H1 (cell line): ENCODE results near the gene TMPRSS3. TPM values are rescaled to one million over a fixed set of nuclear protein-coding genes. Genes with fewer than 3 reads are reported as not detected.
A peak's percentile ranks its signal among the peaks of the same experiment; 100 is the strongest.

ENCODE experiments used
- CTCF ChIA-PET: fragments of 300-600 bp; sonication (Branson Sonifier 250); formaldehyde crosslinking; loops from one replicate; lab custom pipeline; 2021; ENCODE audit not compliant: partially characterized antibody; lab: Charles Lee
- POLR2A ChIA-PET: fragments of 300-600 bp; sonication (Branson Sonifier 250); formaldehyde crosslinking; loops from one replicate; lab custom pipeline; 2021; ENCODE audit warnings: inconsistent platforms; ENCODE audit not compliant: partially characterized antibody; lab: Charles Lee
- DNase-seq, 2 experiments: peaks; one replicate each; pipeline versions ENCODE4 v3.0.0 to v3.0.0-alpha.2; 2010 to 2022; ENCODE audit warnings: low spot score in 2 of 2, low read depth in 1 of 2, mixed read lengths in 1 of 2
- FAIRE-seq: peaks from 2 replicates; lab custom pipeline; 2011; peaks lifted over from hg19 to GRCh38; lab: Jason Lieb, UNC
- H2AFZ ChIP-seq: 2 replicates; pipeline ENCODE4 v1.8.1; 2012; ENCODE audit warnings: low read length, inconsistent platforms
- H2AK5ac ChIP-seq: 2 replicates; pipeline ENCODE4 v1.6.1; 2013; ENCODE audit warnings: low read depth, low read length
- H2BK120ac ChIP-seq: replicated peaks from 2 replicates; pipeline ENCODE3; 2013; ENCODE audit warnings: low read depth, low read length, inconsistent platforms
- H2BK12ac ChIP-seq: 2 replicates; pipeline ENCODE4 v1.6.1; 2013; ENCODE audit warnings: low read depth, low read length
- H2BK15ac ChIP-seq: 2 replicates; pipeline ENCODE4 v1.6.1; 2013; ENCODE audit warnings: low read length
- H2BK20ac ChIP-seq: 2 replicates; pipeline ENCODE4 v1.6.1; 2013; ENCODE audit warnings: low read length
- H2BK5ac ChIP-seq: 2 replicates; pipeline ENCODE4 v1.6.1; 2013; ENCODE audit warnings: low read depth, low read length
- H3K14ac ChIP-seq: 2 replicates; pipeline ENCODE4 v1.6.1; 2013; ENCODE audit warnings: inconsistent platforms; ENCODE audit not compliant: insufficient read length
- H3K18ac ChIP-seq: 2 replicates; pipeline ENCODE4 v1.6.1; 2013; ENCODE audit warnings: low read length; ENCODE audit errors: extremely low read depth
- H3K23ac ChIP-seq: 2 replicates; pipeline ENCODE4 v1.6.1; 2013; ENCODE audit warnings: inconsistent platforms; ENCODE audit not compliant: insufficient read length
- H3K23me2 ChIP-seq: 2 replicates; pipeline ENCODE4 v1.6.1; 2013; ENCODE audit warnings: low read depth, low read length
- H3K27ac ChIP-seq: 2 replicates; pipeline ENCODE4 v1.6.1; 2011; ENCODE audit warnings: low read depth, low read length, inconsistent platforms
- H3K27me3 ChIP-seq, 4 experiments: replicated peaks in 1 of 4; 1 replicate in 1 of 4; 2 replicates in 3 of 4; pipeline versions ENCODE4 v1.6.1 to v1.8.1; 2011 to 2013; ENCODE audit warnings: low read length in 3 of 4, mild to moderate bottlenecking in 3 of 4, inconsistent platforms in 2 of 4, mixed read lengths in 2 of 4, moderate library complexity in 1 of 4; ENCODE audit not compliant: control insufficient read depth in 3 of 4, insufficient read depth in 3 of 4; ENCODE audit errors: extremely low read depth in 1 of 4
- H3K36me3 ChIP-seq, 4 experiments: 2 replicates each; pipeline versions ENCODE4 v1.6.1 to v1.8.1; 2011 to 2013; ENCODE audit warnings: mild to moderate bottlenecking in 4 of 4, low read length in 3 of 4, moderate library complexity in 2 of 4, control low read depth in 1 of 4, inconsistent platforms in 1 of 4; ENCODE audit not compliant: insufficient read depth in 4 of 4, control insufficient read depth in 2 of 4
- H3K4ac ChIP-seq: replicated peaks from 2 replicates; pipeline ENCODE3; 2013; ENCODE audit warnings: low read length, low read depth, mixed read lengths, inconsistent platforms; ENCODE audit not compliant: insufficient read length
- H3K4me1 ChIP-seq, 4 experiments: replicated peaks in 1 of 4; 1 replicate in 1 of 4; 2 replicates in 3 of 4; pipeline versions ENCODE4 v1.6.1 to v1.8.1; 2011 to 2013; ENCODE audit warnings: low read length in 3 of 4, inconsistent platforms in 2 of 4, mixed read lengths in 1 of 4; ENCODE audit not compliant: insufficient read depth in 4 of 4, control insufficient read depth in 3 of 4
- H3K4me2 ChIP-seq, 2 experiments: 2 replicates each; pipeline versions ENCODE4 v1.6.1 to v1.8.1; 2011 to 2013; ENCODE audit warnings: low read depth in 2 of 2, low read length in 2 of 2, control low read depth in 1 of 2, inconsistent platforms in 1 of 2, mild to moderate bottlenecking in 1 of 2; ENCODE audit not compliant: insufficient read depth in 1 of 2
- H3K4me3 ChIP-seq, 4 experiments: fragments of 200-600, 300-600 bp in 1 of 4; sonication (generic), shearing (Covaris generic), sonication (Bioruptor Twin) in 1 of 4; 2 replicates each; pipeline versions ENCODE4 v1.5.1 to v1.8.1; 2011 to 2016; ENCODE audit warnings: low read length in 4 of 4, low read depth in 3 of 4, control low read depth in 2 of 4, inconsistent platforms in 2 of 4, mild to moderate bottlenecking in 2 of 4, mixed read lengths in 1 of 4, moderate library complexity in 1 of 4; ENCODE audit not compliant: insufficient read depth in 2 of 4; ENCODE audit errors: extremely low read depth in 1 of 4
- H3K56ac ChIP-seq: replicated peaks from 2 replicates; pipeline ENCODE3; 2013; ENCODE audit warnings: low read depth, mild to moderate bottlenecking, mixed read lengths, low read length, inconsistent platforms; ENCODE audit not compliant: insufficient read length
- H3K79me1 ChIP-seq: 2 replicates; pipeline ENCODE4 v1.6.1; 2013; ENCODE audit warnings: low read depth, low read length, control low read depth
- H3K79me2 ChIP-seq, 2 experiments: 2 replicates each; pipeline versions ENCODE4 v1.6.1 to v1.8.1; 2012 to 2013; ENCODE audit warnings: low read length in 2 of 2, mild to moderate bottlenecking in 2 of 2, inconsistent platforms in 1 of 2; ENCODE audit not compliant: insufficient read depth in 2 of 2, control insufficient read depth in 1 of 2
- H3K9ac ChIP-seq, 4 experiments: replicated peaks in 1 of 4; 1 replicate in 1 of 4; 2 replicates in 3 of 4; pipeline versions ENCODE4 v1.6.1 to v1.8.1; 2011 to 2013; ENCODE audit warnings: low read depth in 3 of 4, low read length in 3 of 4, control low read depth in 2 of 4, mild to moderate bottlenecking in 2 of 4, moderate library complexity in 2 of 4, inconsistent platforms in 1 of 4; ENCODE audit errors: extremely low read depth in 1 of 4
- H3K9me3 ChIP-seq, 2 experiments: 2 replicates each; pipeline versions ENCODE4 v1.6.1 to v1.8.1; 2012 to 2013; ENCODE audit warnings: mild to moderate bottlenecking in 2 of 2, moderate library complexity in 2 of 2, control low read depth in 1 of 2, inconsistent platforms in 1 of 2, low read depth in 1 of 2, low read length in 1 of 2, mixed read lengths in 1 of 2; ENCODE audit not compliant: insufficient read depth in 2 of 2
- H4K20me1 ChIP-seq, 2 experiments: replicated peaks in 1 of 2; 2 replicates each; pipeline versions ENCODE3 to v1.8.1; 2011 to 2013; ENCODE audit warnings: inconsistent platforms in 2 of 2, low read length in 2 of 2, mild to moderate bottlenecking in 1 of 2; ENCODE audit not compliant: insufficient read depth in 2 of 2, control insufficient read depth in 1 of 2
- H4K5ac ChIP-seq: 2 replicates; pipeline ENCODE4 v1.6.1; 2013; ENCODE audit warnings: low read length, low read depth, mixed read lengths, inconsistent platforms; ENCODE audit not compliant: insufficient read length
- H4K8ac ChIP-seq: 2 replicates; pipeline ENCODE4 v1.8.0; 2013; ENCODE audit warnings: mild to moderate bottlenecking, moderate library complexity, low read length, inconsistent platforms; ENCODE audit not compliant: insufficient read depth; ENCODE audit errors: extremely low read depth
- H4K91ac ChIP-seq: replicated peaks from 2 replicates; pipeline ENCODE3; 2013; ENCODE audit warnings: low read length, mixed read lengths, inconsistent platforms; ENCODE audit not compliant: insufficient read length
- CHD1 ChIP-seq: IDR thresholded peaks from 2 replicates; pipeline ENCODE4 v1.6.1; 2012; ENCODE audit warnings: low read depth, low read length, improper control_type of control experiment
- GABPA ChIP-seq: IDR thresholded peaks from 2 replicates; pipeline ENCODE4 v1.6.1; 2011; ENCODE audit warnings: mild to moderate bottlenecking, low read length, moderate library complexity, borderline replicate concordance; ENCODE audit not compliant: insufficient read depth
- HDAC6 ChIP-seq: IDR thresholded peaks from one replicate; pipeline ENCODE4 v1.7.1; 2012; ENCODE audit warnings: low read depth, mild to moderate bottlenecking, inconsistent platforms, low read length, moderate library complexity
- POLR2A ChIP-seq, 2 experiments: IDR thresholded peaks; 1 replicate in 1 of 2; 2 replicates in 1 of 2; pipeline ENCODE4 v1.6.1; 2011; ENCODE audit warnings: low read depth in 2 of 2, low read length in 2 of 2, mild to moderate bottlenecking in 2 of 2; ENCODE audit errors: control extremely low read depth in 1 of 2
- RXRA ChIP-seq: IDR thresholded peaks from 2 replicates; pipeline ENCODE4 v1.6.1; 2011; ENCODE audit warnings: low read depth, mild to moderate bottlenecking, low read length, moderate library complexity; ENCODE audit not compliant: insufficient read depth
- SUZ12 ChIP-seq: fragments of 200-600 bp; sonication (generic); IDR thresholded peaks from 2 replicates; pipeline ENCODE4 v1.6.1; 2012; ENCODE audit warnings: mild to moderate bottlenecking, inconsistent platforms, low read length, moderate library complexity, mixed read lengths
- ZNF274 ChIP-seq: IDR thresholded peaks from 2 replicates; pipeline ENCODE4 v1.7.0; 2012; ENCODE audit warnings: low read length, borderline replicate concordance; ENCODE audit errors: extremely low read depth
- WGBS, 2 experiments: shearing (Covaris generic) in 1 of 2; methylation state at CpG; one replicate each; pipeline versions ENCODE4 v1.1.6 to v1.1.7; 2013 to 2015; ENCODE audit warnings: low lambda C conversion rate in 2 of 2, mixed read lengths in 2 of 2, inconsistent platforms in 1 of 2, low coverage in 1 of 2, missing lambda C conversion rate in 1 of 2; ENCODE audit not compliant: insufficient replicate concordance in 2 of 2, insufficient coverage in 1 of 2, insufficient read length in 1 of 2; ENCODE audit errors: extremely low coverage in 1 of 2, missing lambda C conversion rate in 1 of 2; 5-methylcytosine and 5-hydroxymethylcytosine counted together
- polyA plus RNA-seq, 7 experiments: library from polyadenylated mRNA; depleted of rRNA in 3 of 7; stranded (reverse) in 5 of 7; unstranded in 2 of 7; fragments of >200 nt in 5 of 7; fragments of 200-250 nt in 2 of 7; gene quantifications; 1 replicate in 5 of 7; 2 replicates in 1 of 7; 4 replicates in 1 of 7; pipeline versions ENCODE4 v1.2.1 to v1.2.3, GENCODE V29; 2011 to 2013; ENCODE audit warnings: missing spikeins in 2 of 7, mixed read lengths in 2 of 7
- total RNA-seq: library from RNA; stranded (reverse); fragmentation: NEBNext Ultra II Directional; extraction: Animal tissue kit (Norgen Biotek cat#: 25700); gene quantifications from 2 replicates; pipeline ENCODE4 v1.2.1, GENCODE V29; 2021

TMPRSS3 gene
- total and polyA plus RNA-seq, 2 of the 8 experiments (the other 6 are each of a cell fraction or from before 2014, with no cell fraction given), result 0.38 TPM; not detected in 1

- no peak overlapping the region for H3K23ac ChIP-seq
- ChIA-PET POLR2A (no interaction called here), CTCF (interaction anchor here (0.6 to 11.6 kb wide), 8 partner anchors 22 to 195 kb away, joined by 3 to 137 read pairs (median 6); partner anchors contain the start of gene TFF3)
- no peak overlapping the region for H3K14ac ChIP-seq
- no peak overlapping the region for H2BK5ac ChIP-seq
- DNase-seq (peak in 1 of 2 experiments; percentile 39), FAIRE-seq (no peak)
- H2BK20ac ChIP-seq, result no peak overlapping the region
- H3K23me2 ChIP-seq, result no peaks in the 10 kb centered on the region
- no peaks in the 10 kb centered on the region for H3K9me3 ChIP-seq
- peaks cover 0 to 13% (median 4%) of the 10 kb centered on the region in 4 experiments; a peak in 6 of 7 replicates for H3K4me1 ChIP-seq
- no peaks in the 10 kb centered on the region for H3K79me1 ChIP-seq
- no peaks in the 10 kb centered on the region for H3K27me3 ChIP-seq
- no peak overlapping the region for H2BK15ac ChIP-seq
- H2AK5ac ChIP-seq, result no peak overlapping the region
- no peak overlapping the region for H2BK120ac ChIP-seq
- H3K4me2 ChIP-seq, result no peak overlapping the region
- 88% methylated on average over 24 of the region's 24 CpGs; no CpG with 5 or more reads in 1 of the 2 experiments for WGBS, 2 experiments
- no peak overlapping the region for H2AFZ ChIP-seq
- no peak overlapping the region; the same call in 1 of the 2 replicates for H4K8ac ChIP-seq
- no peaks in the 10 kb centered on the region for H3K79me2 ChIP-seq
- no peak overlapping the region for H3K9ac ChIP-seq
- peak overlapping the region; percentile 25 for H4K91ac ChIP-seq
- no peak overlapping the region for H3K4ac ChIP-seq
- H3K4me3 ChIP-seq, result no peak overlapping the region
- H3K56ac ChIP-seq, result no peak overlapping the region
- TF ChIP-seq CHD1 (no peak), POLR2A (IDR thresholded peaks at IDR 0.05; ENCODE audit: control extremely low read depth in 1 of 2, low read depth in 2 of 2, low read length in 2 of 2) (no peak), GABPA (no peak), SUZ12 (no peak), ZNF274 (no peak), HDAC6 (no peak), RXRA (no peak)
- no peaks in the 10 kb centered on the region for H3K36me3 ChIP-seq
- no peak overlapping the region for H3K27ac ChIP-seq
- H4K20me1 ChIP-seq, result no peaks in the 10 kb centered on the region
- no peak overlapping the region for H4K5ac ChIP-seq
- H2BK12ac ChIP-seq, result no peak overlapping the region
- H3K18ac ChIP-seq, result no peak overlapping the region
Measured at GRCh38 chr21:42340187-42341050, 55.4 kb downstream of the TMPRSS3 start.
